ENCODE data around the gene IL10.
A peak's percentile ranks its signal among the peaks of the same experiment; 100 is the strongest.

Gene IL10

GRCh38 chr1:206772243-206772937, at the start of gene IL10:
TSS of gene IL10 (minus strand) at chr1:206772494. CDS start at chr1:206772435, 59 bp downstream.
- DNase-seq, result no peak

GRCh38 chr1:206821493-206821892, 49.2 kb upstream of the IL10 start:
- no peak for DNase-seq

GRCh38 chr1:206816390-206817287, 44.3 kb upstream of the IL10 start:
- no peak for DNase-seq

- DNase-seq, result no peak
These were observed 42.5 kb upstream of the IL10 start for GRCh38 chr1:206814716-206815341.

- no peak for DNase-seq
These were observed 40.2 kb upstream of the IL10 start for GRCh38 chr1:206812471-206812870.

GRCh38 chr1:206809504-206810084, 37.3 kb upstream of the IL10 start:
- peak in 1 of 4 experiments; percentile 17 for DNase-seq

- DNase-seq, result peak in 1 of 4 experiments; percentile 7
These were observed 36.3 kb upstream of the IL10 start for GRCh38 chr1:206808615-206809014.

GRCh38 chr1:206805357-206805756, 33.1 kb upstream of the IL10 start:
- DNase-seq, result no peak

- no peak for DNase-seq
These were observed 32.0 kb upstream of the IL10 start for GRCh38 chr1:206804156-206804737.

GRCh38 chr1:206803221-206803730, 31.0 kb upstream of the IL10 start:
- DNase-seq, result peak in 2 of 4 experiments; percentile 64 to 66

- DNase-seq, result no peak
These were observed 30.1 kb upstream of the IL10 start for GRCh38 chr1:206802401-206802800.

- DNase-seq, result no peak
These were observed 29.2 kb upstream of the IL10 start for GRCh38 chr1:206801467-206801866.

GRCh38 chr1:206800891-206801290, 28.6 kb upstream of the IL10 start:
- DNase-seq, result no peak

- DNase-seq, result no peak
These were observed 28.1 kb upstream of the IL10 start for GRCh38 chr1:206800411-206800810.

- DNase-seq, result no peak
These were observed 27.0 kb upstream of the IL10 start for GRCh38 chr1:206799311-206799710.

GRCh38 chr1:206798384-206798996, 26.2 kb upstream of the IL10 start:
- DNase-seq, result no peak

- no peak for DNase-seq
These were observed 25.5 kb upstream of the IL10 start for GRCh38 chr1:206797534-206798383.

- DNase-seq, result no peak
These were observed 24.7 kb upstream of the IL10 start for GRCh38 chr1:206796981-206797402.

- DNase-seq, result no peak
These were observed 23.8 kb upstream of the IL10 start for GRCh38 chr1:206796116-206796515.

- no peak for DNase-seq
These were observed 22.1 kb upstream of the IL10 start for GRCh38 chr1:206794294-206794908.

GRCh38 chr1:206793620-206794019, 21.3 kb upstream of the IL10 start:
- DNase-seq, result no peak

Measured in activated naive CD4-positive, alpha-beta T cell (primary cell).